Measurements from ENCODE around the gene WLS. TPM values are rescaled to one million over a fixed set of nuclear protein-coding genes. Genes with fewer than 3 reads are reported as not detected.

Gene WLS
- total RNA-seq, 1 donor from 2014 or later = 123 TPM

DNA sequence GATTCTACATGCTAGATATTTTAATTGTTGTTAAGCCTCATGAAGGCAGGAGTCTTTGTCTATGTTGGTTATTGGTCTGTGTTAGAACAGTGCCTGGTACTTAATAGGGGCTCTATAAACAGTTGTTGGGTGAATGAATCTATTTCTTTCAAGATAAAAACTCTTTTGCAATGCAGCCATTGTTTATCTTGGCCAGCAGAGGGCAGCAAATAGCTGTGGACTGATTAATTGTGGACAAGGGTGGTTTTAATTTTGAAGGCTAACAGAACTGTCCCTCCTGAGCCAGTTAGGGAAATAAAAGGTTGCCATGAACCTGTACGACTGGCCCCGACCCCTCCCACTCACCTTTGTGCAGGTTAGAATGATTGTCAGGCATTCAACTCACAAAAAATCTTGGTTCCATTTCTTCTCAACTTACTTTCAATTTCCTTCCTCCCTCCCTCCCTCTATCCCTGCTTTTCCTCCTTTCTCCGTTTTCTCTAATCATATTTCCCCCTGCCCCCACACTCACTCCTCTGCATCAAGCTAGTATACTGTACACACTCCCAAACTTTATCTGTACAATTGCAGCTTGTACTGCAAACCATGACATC, 115.6 kb downstream of the WLS start:
- H3K27me3 Mint-ChIP-seq = no peaks in the 10 kb centered on the region
- H3K4me1 Mint-ChIP-seq (ENCODE audit: low read depth) = no peaks in the 10 kb centered on the region
- no peaks in the 10 kb centered on the region for H3K9me3 Mint-ChIP-seq (ENCODE audit: low read depth)
- DNase-seq (ENCODE audit: low spot score, unreplicated experiment) = peak; percentile 31
- H3K4me3 Mint-ChIP-seq (ENCODE audit: low read depth) = no peak overlapping the region
- peak overlapping the region; percentile 16 for H3K27ac Mint-ChIP-seq
- no peaks in the 10 kb centered on the region for H3K36me3 Mint-ChIP-seq (ENCODE audit: insufficient read depth)
- TF ChIP-seq, protein P1, sequence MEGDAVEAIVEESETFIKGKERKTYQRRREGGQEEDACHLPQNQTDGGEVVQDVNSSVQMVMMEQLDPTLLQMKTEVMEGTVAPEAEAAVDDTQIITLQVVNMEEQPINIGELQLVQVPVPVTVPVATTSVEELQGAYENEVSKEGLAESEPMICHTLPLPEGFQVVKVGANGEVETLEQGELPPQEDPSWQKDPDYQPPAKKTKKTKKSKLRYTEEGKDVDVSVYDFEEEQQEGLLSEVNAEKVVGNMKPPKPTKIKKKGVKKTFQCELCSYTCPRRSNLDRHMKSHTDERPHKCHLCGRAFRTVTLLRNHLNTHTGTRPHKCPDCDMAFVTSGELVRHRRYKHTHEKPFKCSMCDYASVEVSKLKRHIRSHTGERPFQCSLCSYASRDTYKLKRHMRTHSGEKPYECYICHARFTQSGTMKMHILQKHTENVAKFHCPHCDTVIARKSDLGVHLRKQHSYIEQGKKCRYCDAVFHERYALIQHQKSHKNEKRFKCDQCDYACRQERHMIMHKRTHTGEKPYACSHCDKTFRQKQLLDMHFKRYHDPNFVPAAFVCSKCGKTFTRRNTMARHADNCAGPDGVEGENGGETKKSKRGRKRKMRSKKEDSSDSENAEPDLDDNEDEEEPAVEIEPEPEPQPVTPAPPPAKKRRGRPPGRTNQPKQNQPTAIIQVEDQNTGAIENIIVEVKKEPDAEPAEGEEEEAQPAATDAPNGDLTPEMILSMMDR (IDR thresholded peaks at IDR 0.05; ENCODE audit: unreplicated experiment) = peak; percentile 93

DNA sequence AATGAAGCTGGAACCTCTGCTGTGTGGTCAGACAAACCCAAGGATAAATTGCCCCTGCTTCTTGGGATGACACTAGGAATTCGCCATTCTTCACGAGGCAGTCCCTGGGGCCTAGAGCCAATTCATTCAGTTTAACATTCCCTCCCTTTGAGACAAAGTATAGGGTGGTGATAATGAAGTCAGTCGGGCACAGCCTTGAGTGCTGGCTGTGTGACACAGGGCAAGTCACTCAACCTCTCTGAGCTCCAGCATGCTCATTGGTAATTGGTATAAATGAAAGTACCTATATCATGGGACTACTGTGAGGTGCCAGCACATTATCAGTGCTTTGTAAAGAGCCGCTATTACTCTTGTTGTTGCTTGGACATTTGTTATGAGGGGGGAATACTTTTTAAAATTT, 117.0 kb downstream of the WLS start:
- DNase-seq (ENCODE audit: low spot score, unreplicated experiment) = no peak
- TF ChIP-seq, protein P1 (IDR thresholded peaks at IDR 0.05; ENCODE audit: unreplicated experiment) = no peak
- Mint-ChIP-seq H3K9me3 (ENCODE audit: low read depth) (no peaks in the 10 kb centered on the region), H3K27ac (no peak overlapping the region), H3K4me3 (ENCODE audit: low read depth) (no peak overlapping the region), H3K4me1 (ENCODE audit: low read depth) (no peaks in the 10 kb centered on the region), H3K36me3 (ENCODE audit: insufficient read depth) (no peaks in the 10 kb centered on the region), H3K27me3 (no peaks in the 10 kb centered on the region)

DNA sequence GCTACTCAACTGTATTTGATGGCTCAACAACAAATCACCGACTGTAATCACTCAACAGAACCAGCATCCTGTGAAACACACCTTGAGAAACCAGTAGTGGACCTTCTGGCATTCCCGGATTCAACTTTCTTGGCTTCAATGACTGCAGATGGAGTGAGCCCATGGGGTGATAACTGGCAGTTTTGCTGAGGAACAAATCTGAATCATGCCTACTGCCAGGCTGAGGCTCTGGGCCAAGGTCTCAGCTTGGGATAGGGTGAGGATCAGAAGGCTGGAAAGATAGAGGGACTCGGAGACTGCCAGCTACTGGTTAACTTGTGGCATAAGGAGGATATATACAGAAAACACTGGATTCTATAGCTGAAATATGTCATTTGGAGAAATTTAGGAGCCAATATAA, 118.4 kb downstream of the WLS start:
- TF ChIP-seq, protein P1 (IDR thresholded peaks at IDR 0.05; ENCODE audit: unreplicated experiment) = no peak
- Mint-ChIP-seq H3K27me3 (no peaks in the 10 kb centered on the region), H3K4me1 (ENCODE audit: low read depth) (no peaks in the 10 kb centered on the region), H3K4me3 (ENCODE audit: low read depth) (no peak overlapping the region), H3K9me3 (ENCODE audit: low read depth) (peaks cover 4% of the 10 kb centered on the region), H3K27ac (no peak overlapping the region), H3K36me3 (ENCODE audit: insufficient read depth) (no peaks in the 10 kb centered on the region)
- no peak for DNase-seq (ENCODE audit: low spot score, unreplicated experiment)

DNA sequence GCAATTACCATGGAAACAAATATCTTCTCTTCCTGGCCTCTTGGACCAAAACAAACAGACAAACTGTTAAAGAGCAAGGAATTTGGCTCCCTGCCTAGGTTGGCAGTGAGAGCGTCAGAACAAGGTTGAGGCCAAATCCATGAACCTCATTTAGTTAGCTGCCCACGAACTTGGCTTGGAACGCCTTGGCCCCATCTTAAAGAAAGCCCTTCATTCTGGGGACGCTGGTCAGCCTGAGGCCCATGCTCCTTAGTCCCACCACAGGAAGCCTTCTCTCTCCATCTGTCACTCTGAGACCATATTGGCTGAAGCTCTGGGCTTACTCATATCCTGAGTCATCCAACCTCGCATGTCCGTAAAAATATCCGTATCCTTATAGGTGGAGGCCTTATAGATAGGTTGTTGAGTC, 119.5 kb downstream of the WLS start:
- Mint-ChIP-seq H3K27ac (no peak overlapping the region), H3K9me3 (ENCODE audit: low read depth) (peaks cover 4% of the 10 kb centered on the region), H3K4me3 (ENCODE audit: low read depth) (no peak overlapping the region), H3K4me1 (ENCODE audit: low read depth) (no peaks in the 10 kb centered on the region), H3K27me3 (no peaks in the 10 kb centered on the region), H3K36me3 (ENCODE audit: insufficient read depth) (no peaks in the 10 kb centered on the region)
- TF ChIP-seq, protein P1 (IDR thresholded peaks at IDR 0.05; ENCODE audit: unreplicated experiment) = no peak
- DNase-seq (ENCODE audit: low spot score, unreplicated experiment) = no peak

DNA sequence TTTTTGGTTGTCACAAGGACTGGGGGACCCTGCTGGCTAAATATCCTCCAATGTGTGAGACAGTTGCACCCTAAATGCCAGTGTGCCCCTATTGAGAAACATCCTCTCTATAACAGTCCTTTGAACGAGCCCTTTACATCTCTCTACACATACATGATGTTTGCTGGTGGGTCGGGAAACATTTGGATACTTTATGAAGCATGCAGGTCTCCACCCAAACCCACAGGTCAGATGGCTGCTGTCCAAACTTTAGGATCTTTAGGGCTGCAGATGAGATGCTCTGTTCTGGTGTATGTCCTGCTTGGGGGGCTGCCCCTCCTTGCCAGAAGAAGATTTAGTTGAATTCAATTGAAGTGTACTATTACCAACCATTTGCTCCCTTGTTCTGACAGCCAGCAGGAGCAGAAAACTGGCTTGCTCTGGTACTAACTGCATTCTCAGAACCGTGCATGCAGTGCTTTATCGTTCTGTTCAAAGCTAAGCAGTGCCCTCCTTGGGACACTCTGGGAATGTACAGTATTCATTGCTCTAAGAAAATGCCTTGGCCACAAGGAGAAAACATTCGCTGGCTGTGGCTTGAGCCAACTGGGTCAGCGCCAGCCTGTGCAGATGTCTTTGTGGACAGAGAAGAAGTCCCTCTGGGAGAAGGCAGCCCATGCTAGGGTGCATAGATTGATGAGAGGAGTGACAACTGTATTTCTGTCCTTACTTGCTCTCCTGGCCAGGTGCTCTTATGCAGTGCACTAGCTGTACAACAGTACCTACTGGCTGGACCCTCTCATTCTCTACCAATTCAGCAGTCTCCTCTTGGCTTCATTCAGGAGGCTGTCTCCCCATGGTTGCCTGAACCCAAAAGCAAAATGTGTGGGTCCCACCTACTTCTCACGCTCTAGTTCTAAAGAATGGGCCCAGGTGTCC, 120.5 kb downstream of the WLS start:
- Mint-ChIP-seq H3K27me3 (no peaks in the 10 kb centered on the region), H3K4me1 (ENCODE audit: low read depth) (no peaks in the 10 kb centered on the region), H3K27ac (no peak overlapping the region), H3K4me3 (ENCODE audit: low read depth) (no peak overlapping the region), H3K9me3 (ENCODE audit: low read depth) (peaks cover 4% of the 10 kb centered on the region), H3K36me3 (ENCODE audit: insufficient read depth) (no peaks in the 10 kb centered on the region)
- no peak for DNase-seq (ENCODE audit: low spot score, unreplicated experiment)
- TF ChIP-seq, protein P1 (IDR thresholded peaks at IDR 0.05; ENCODE audit: unreplicated experiment) = peak; percentile 59

Data from progenitor cell of endocrine pancreas (in vitro differentiated cells).